T-helper 9 cell (primary cell): Measurements from ENCODE around the gene DDX54.

Experiments
- DNase-seq: peaks from one replicate; pipeline ENCODE4 v3.0.0-alpha.2; 2020

The DDX54 gene

GRCh38 chr12:113186033-113186365, 721 bp upstream of the DDX54 start:
- DNase-seq = no peak

GRCh38 chr12:113184900-113185179, 438 bp downstream of the DDX54 start:
- DNase-seq = peak; percentile 80

GRCh38 chr12:113184098-113184899, 979 bp downstream of the DDX54 start:
- no peak for DNase-seq

GRCh38 chr12:113183030-113183589, 2.2 kb downstream of the DDX54 start:
- no peak for DNase-seq

- no peak for DNase-seq
Measured at GRCh38 chr12:113181975-113182374, 3.3 kb downstream of the DDX54 start.

GRCh38 chr12:113180333-113180732, 4.9 kb downstream of the DDX54 start:
- no peak for DNase-seq

- DNase-seq = no peak
Measured at GRCh38 chr12:113179023-113179422, 6.3 kb downstream of the DDX54 start.

- DNase-seq = peak; percentile 80
Measured at GRCh38 chr12:113174461-113175384, 10.6 kb downstream of the DDX54 start.

- DNase-seq = no peak
Measured at GRCh38 chr12:113173081-113173698, 12.1 kb downstream of the DDX54 start.

- DNase-seq = no peak
Measured at GRCh38 chr12:113172185-113172584, 13.1 kb downstream of the DDX54 start.

- no peak for DNase-seq
Measured at GRCh38 chr12:113171543-113171942, 13.7 kb downstream of the DDX54 start.

- DNase-seq = no peak
Measured at GRCh38 chr12:113170926-113171325, 14.4 kb downstream of the DDX54 start.

GRCh38 chr12:113170457-113170856, 14.8 kb downstream of the DDX54 start:
- DNase-seq = no peak

- DNase-seq = no peak
Measured at GRCh38 chr12:113169697-113170096, 15.6 kb downstream of the DDX54 start.

GRCh38 chr12:113167868-113168267, 17.4 kb downstream of the DDX54 start:
- no peak for DNase-seq

GRCh38 chr12:113165521-113166450, 19.5 kb downstream of the DDX54 start:
- no peak for DNase-seq

- no peak for DNase-seq
Measured at GRCh38 chr12:113164014-113164413, 21.3 kb downstream of the DDX54 start.

GRCh38 chr12:113163030-113163360, 22.3 kb downstream of the DDX54 start:
- no peak for DNase-seq

- no peak for DNase-seq
Measured at GRCh38 chr12:113162102-113163029, 22.9 kb downstream of the DDX54 start.

GRCh38 chr12:113161415-113162016, 23.8 kb downstream of the DDX54 start:
- DNase-seq = no peak

- DNase-seq = no peak
Measured at GRCh38 chr12:113159937-113160336, 25.3 kb downstream of the DDX54 start.
